ENCODE measurements around the gene PGM3.

The PGM3 gene

DNA sequence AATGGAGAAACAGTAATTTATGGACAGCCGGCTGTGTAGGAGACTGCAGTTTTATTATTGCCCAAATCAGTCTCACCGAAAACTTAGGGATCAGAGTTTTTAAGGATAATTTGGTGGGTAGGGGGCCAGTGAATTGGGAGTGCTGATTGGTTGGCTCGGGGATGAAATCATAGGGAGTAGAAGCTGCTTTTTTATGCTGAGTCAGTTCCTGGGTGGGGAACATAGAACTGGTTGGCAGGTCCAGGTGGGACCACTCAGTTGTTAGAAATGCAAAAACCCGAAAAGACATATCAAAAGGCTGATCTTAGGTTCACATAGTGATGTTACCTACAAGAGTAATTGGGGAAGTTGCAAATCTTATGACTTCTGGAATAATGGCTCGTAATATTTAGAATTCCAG lies 66.3 kb downstream of the PGM3 start:
- ChIA-PET CTCF (no interaction called here), POLR2A (ENCODE audit: low non-redundant PET) (no interaction called here)
- no peak overlapping the region for H3K27ac ChIP-seq
- no peak for DNase-seq (ENCODE audit: low spot score)
- TF ChIP-seq, protein P1, sequence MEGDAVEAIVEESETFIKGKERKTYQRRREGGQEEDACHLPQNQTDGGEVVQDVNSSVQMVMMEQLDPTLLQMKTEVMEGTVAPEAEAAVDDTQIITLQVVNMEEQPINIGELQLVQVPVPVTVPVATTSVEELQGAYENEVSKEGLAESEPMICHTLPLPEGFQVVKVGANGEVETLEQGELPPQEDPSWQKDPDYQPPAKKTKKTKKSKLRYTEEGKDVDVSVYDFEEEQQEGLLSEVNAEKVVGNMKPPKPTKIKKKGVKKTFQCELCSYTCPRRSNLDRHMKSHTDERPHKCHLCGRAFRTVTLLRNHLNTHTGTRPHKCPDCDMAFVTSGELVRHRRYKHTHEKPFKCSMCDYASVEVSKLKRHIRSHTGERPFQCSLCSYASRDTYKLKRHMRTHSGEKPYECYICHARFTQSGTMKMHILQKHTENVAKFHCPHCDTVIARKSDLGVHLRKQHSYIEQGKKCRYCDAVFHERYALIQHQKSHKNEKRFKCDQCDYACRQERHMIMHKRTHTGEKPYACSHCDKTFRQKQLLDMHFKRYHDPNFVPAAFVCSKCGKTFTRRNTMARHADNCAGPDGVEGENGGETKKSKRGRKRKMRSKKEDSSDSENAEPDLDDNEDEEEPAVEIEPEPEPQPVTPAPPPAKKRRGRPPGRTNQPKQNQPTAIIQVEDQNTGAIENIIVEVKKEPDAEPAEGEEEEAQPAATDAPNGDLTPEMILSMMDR (conservative IDR thresholded peaks at IDR 0.05; ENCODE audit: low read depth), result no peak

GRCh38 chr6:83126223-83126622 lies 66.8 kb downstream of the PGM3 start:
- no peak overlapping the region for H3K27ac ChIP-seq
- CTCF ChIA-PET, result no interaction called here
- POLR2A ChIA-PET (ENCODE audit: low non-redundant PET), result no interaction called here
- TF ChIP-seq, protein P1 (conservative IDR thresholded peaks at IDR 0.05; ENCODE audit: low read depth), result no peak
- no peak for DNase-seq (ENCODE audit: low spot score)

DNA sequence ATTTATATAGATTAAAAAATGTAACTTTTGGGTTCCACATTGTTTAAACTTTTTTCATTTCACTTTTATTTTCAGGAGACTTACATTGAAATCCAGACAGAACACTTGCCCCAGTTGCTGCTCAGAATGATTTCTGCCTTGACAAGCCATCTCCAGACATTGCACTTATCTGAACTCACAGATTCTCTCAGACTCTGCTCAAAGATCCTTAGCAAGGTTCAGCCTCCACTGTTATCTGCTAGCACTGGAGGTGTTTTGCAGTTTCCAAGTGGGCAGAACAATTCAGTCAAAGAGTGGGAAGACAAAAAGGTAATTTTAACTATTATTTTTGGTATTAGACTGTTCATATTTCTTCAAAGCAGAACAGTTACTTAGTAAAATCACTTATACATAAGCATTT lies 67.6 kb downstream of the PGM3 start:
- POLR2A ChIA-PET (ENCODE audit: low non-redundant PET), result no interaction called here
- no peak overlapping the region for H3K27ac ChIP-seq
- TF ChIP-seq, protein P1 (conservative IDR thresholded peaks at IDR 0.05; ENCODE audit: low read depth), result no peak
- DNase-seq (ENCODE audit: low spot score), result no peak
- CTCF ChIA-PET, result no interaction called here

DNA sequence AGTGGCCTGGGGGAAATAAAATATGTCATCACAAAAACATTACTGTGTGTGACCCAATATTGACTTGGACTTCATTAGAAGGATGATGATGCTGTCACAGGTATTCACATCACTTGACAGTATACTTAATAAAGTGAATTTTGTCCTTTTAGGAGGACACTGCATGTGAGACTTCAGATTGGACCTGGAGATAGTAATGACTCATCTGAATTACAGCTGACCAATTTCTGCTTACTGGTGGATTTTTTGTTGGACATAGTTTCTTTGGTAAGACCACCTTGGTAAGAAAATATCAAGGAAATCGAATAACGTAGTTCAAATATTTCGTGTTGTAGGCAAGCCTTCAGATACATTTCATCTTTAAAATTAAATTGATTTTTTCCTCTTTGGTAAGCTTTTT lies 68.5 kb downstream of the PGM3 start:
- POLR2A ChIA-PET (ENCODE audit: low non-redundant PET), result no interaction called here
- H3K27ac ChIP-seq, result no peak overlapping the region
- CTCF ChIA-PET, result no interaction called here
- no peak for DNase-seq (ENCODE audit: low spot score)
- TF ChIP-seq, protein P1 (conservative IDR thresholded peaks at IDR 0.05; ENCODE audit: low read depth), result no peak

- TF ChIP-seq, protein P1 (conservative IDR thresholded peaks at IDR 0.05; ENCODE audit: low read depth), result no peak
- POLR2A ChIA-PET (ENCODE audit: low non-redundant PET), result no interaction called here
- DNase-seq (ENCODE audit: low spot score), result peak; percentile 4
- H3K27ac ChIP-seq, result no peak overlapping the region
- CTCF ChIA-PET, result interaction anchor here (0.7 kb wide), 1 partner anchor 373 kb away, joined by 4 read pairs; no protein-coding TSS in a partner anchor
Measured at GRCh38 chr6:83119742-83120300, 73.2 kb downstream of the PGM3 start.

DNA sequence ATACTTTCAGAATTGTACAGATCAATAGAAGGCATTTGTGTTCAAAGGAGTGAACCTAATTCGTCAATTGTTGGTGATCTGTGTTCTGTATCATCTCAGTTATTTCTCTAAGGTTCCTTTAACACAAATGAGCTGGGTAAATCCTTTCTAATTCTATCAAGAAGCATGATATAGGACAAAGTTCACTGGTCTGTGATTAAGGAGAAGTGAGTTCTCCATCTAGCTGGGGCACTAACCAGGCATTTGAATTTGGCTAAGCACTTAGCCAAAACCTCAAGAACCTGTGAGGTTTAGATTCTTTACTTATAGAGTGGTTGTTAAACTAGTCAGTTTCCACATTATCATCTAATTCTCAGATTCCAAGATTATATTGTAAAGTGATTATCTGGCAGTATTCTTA lies 75.3 kb downstream of the PGM3 start:
- no peak overlapping the region for H3K27ac ChIP-seq
- TF ChIP-seq, protein P1 (conservative IDR thresholded peaks at IDR 0.05; ENCODE audit: low read depth), result no peak
- ChIA-PET POLR2A (ENCODE audit: low non-redundant PET) (no interaction called here), CTCF (no interaction called here)
- DNase-seq (ENCODE audit: low spot score), result no peak
